B cell (primary cell): Measurements from ENCODE around the gene LAMC3. TPM values are rescaled to one million over a fixed set of nuclear protein-coding genes. Genes with fewer than 3 reads are reported as not detected.

Experiments used
- ATAC-seq: fragments of 200-7000 bp; cut with Tn5 transposase; one replicate; pipeline ENCODE4 v1.10.0; 2021; ENCODE audit warnings: low read depth, mild to moderate bottlenecking, moderate number of reproducible peaks, moderate library complexity
- CTCF ChIA-PET: fragments of 350-600 bp; sonication (Branson Sonifier 250); formaldehyde crosslinking; loops from one replicate; lab custom pipeline; 2021; ENCODE audit warnings: antibody characterized with exemption, inconsistent platforms; lab: Charles Lee
- POLR2A ChIA-PET: fragments of 350-600 bp; sonication (Branson Sonifier 250); formaldehyde crosslinking; loops from one replicate; lab custom pipeline; 2021; ENCODE audit warnings: antibody characterized with exemption; lab: Charles Lee
- DNase-seq: peaks from one replicate; pipeline ENCODE4 v3.0.0; 2013
- H2AFZ ChIP-seq: 2 replicates; pipeline ENCODE4 v1.6.1; 2012; ENCODE audit warnings: mild to moderate bottlenecking, low read depth, low read length; ENCODE audit not compliant: insufficient read depth, poor library complexity, severe bottlenecking
- H3K27ac ChIP-seq, 2 donors: 1 replicate in 1 of 2; 2 replicates in 1 of 2; pipeline ENCODE4 v1.5.1; 2012 to 2013; ENCODE audit warnings: low read length in 2 of 2, mild to moderate bottlenecking in 2 of 2, moderate library complexity in 1 of 2
- H3K27me3 ChIP-seq, 4 experiments: fragments of 200-600 bp in 1 of 4; sonication (generic) in 1 of 4; replicated peaks in 1 of 4; 1 replicate in 2 of 4; 2 replicates in 2 of 4; pipeline versions ENCODE4 v1.6.1 to v1.7.0; 2013 to 2016; ENCODE audit warnings: low read length in 3 of 4, mild to moderate bottlenecking in 2 of 4, mixed read lengths in 1 of 4, moderate library complexity in 1 of 4; ENCODE audit not compliant: insufficient read depth in 4 of 4, control insufficient read depth in 3 of 4; ENCODE audit errors: control extremely low read depth in 1 of 4
- H3K36me3 ChIP-seq, 2 experiments: replicated peaks in 1 of 2; 1 replicate in 1 of 2; 2 replicates in 1 of 2; pipeline versions ENCODE4 v1.6.1 to v1.7.1; 2013; ENCODE audit warnings: low read length in 1 of 2; ENCODE audit not compliant: insufficient read depth in 2 of 2, control insufficient read depth in 1 of 2; ENCODE audit errors: control extremely low read depth in 1 of 2, extremely low read depth in 1 of 2
- H3K4me1 ChIP-seq, 2 donors: fragments of 200-600 bp in 1 of 2; sonication (generic) in 1 of 2; 1 replicate in 1 of 2; 2 replicates in 1 of 2; pipeline versions ENCODE4 v1.5.1 to v1.6.1; 2013 to 2017; ENCODE audit warnings: low read length in 2 of 2; ENCODE audit not compliant: control insufficient read depth in 2 of 2, insufficient read depth in 2 of 2
- H3K4me2 ChIP-seq: replicated peaks from 2 replicates; pipeline ENCODE3; 2012; ENCODE audit warnings: mild to moderate bottlenecking, low read depth, low read length; ENCODE audit not compliant: poor library complexity, severe bottlenecking
- H3K4me3 ChIP-seq, 5 experiments: fragments of 200-600 bp in 1 of 5; sonication (generic) in 1 of 5; 1 replicate in 3 of 5; 2 replicates in 2 of 5; pipeline versions ENCODE4 v1.5.1 to v1.7.0; 2011 to 2016; ENCODE audit warnings: low read length in 4 of 5, mild to moderate bottlenecking in 4 of 5, low read depth in 2 of 5, control low read depth in 1 of 5, moderate library complexity in 1 of 5; ENCODE audit not compliant: insufficient read depth in 1 of 5; ENCODE audit errors: control extremely low read depth in 1 of 5, extremely low read depth in 1 of 5
- H3K79me2 ChIP-seq: fragments of 200-600 bp; sonication (generic); one replicate; pipeline ENCODE4 v1.6.0; 2016; ENCODE audit warnings: low read length; ENCODE audit not compliant: control insufficient read depth, insufficient read depth
- H3K9ac ChIP-seq: fragments of 200-600 bp; sonication (generic); 2 replicates; pipeline ENCODE4 v1.6.1; 2017; ENCODE audit warnings: mild to moderate bottlenecking, low read length, moderate library complexity
- H3K9me3 ChIP-seq, 3 donors: one replicate each; pipeline versions ENCODE4 v1.6.1 to v1.7.1; 2013; ENCODE audit warnings: low read length in 2 of 3; ENCODE audit not compliant: control insufficient read depth in 2 of 3, insufficient read depth in 1 of 3; ENCODE audit errors: control extremely low read depth in 1 of 3
- H4K20me1 ChIP-seq: 2 replicates; pipeline ENCODE4 v1.6.0; 2012; ENCODE audit warnings: mild to moderate bottlenecking, low read length; ENCODE audit not compliant: insufficient read depth, control insufficient read depth, poor library complexity, severe bottlenecking
- H3K27ac Mint-ChIP-seq: one replicate; pipeline ENCODE4 v1.8.0; 2021; ENCODE audit warnings: mixed read lengths
- H3K27me3 Mint-ChIP-seq: one replicate; pipeline ENCODE4 v1.8.0; 2021; ENCODE audit warnings: mixed read lengths
- H3K4me1 Mint-ChIP-seq: one replicate; pipeline ENCODE4 v1.8.0; 2021; ENCODE audit warnings: mixed read lengths
- H3K4me3 Mint-ChIP-seq: one replicate; pipeline ENCODE4 v1.8.0; 2021; ENCODE audit warnings: mixed read lengths
- H3K9me3 Mint-ChIP-seq: one replicate; pipeline ENCODE4 v1.8.0; 2022; ENCODE audit warnings: mixed read lengths; ENCODE audit not compliant: insufficient read depth
- EZH2 ChIP-seq: IDR thresholded peaks from 2 replicates; pipeline ENCODE4 v1.6.1; 2012; ENCODE audit warnings: borderline replicate concordance, low read depth, mild to moderate bottlenecking, moderate library complexity, low read length; ENCODE audit not compliant: insufficient read depth, poor library complexity, severe bottlenecking
- WGBS: methylation state at CpG from one replicate; pipeline ENCODE4 v1.1.5; 2013; ENCODE audit warnings: missing lambda C conversion rate; ENCODE audit not compliant: insufficient coverage; 5-methylcytosine and 5-hydroxymethylcytosine counted together
- intact Hi-C: fragments of 100-400 bp; cut with micrococcal nuclease; formaldehyde crosslinking; loops from one replicate; pipeline ENCODE4 v1.10.0; 2022
- polyA plus RNA-seq: library from polyadenylated mRNA; depleted of rRNA; stranded (reverse); fragments of >200 nt; gene quantifications from 2 replicates; pipeline ENCODE4 v1.2.3, GENCODE V29; 2012
- total RNA-seq, 2 donors: library from RNA; stranded (reverse); fragments of 120-200 nt in 1 of 2; gene quantifications; 1 replicate in 1 of 2; 2 replicates in 1 of 2; pipeline versions ENCODE4 v1.2.3 to v1.2.4, GENCODE V29; 2013 to 2022
- TF ChIP-seq, protein P1 (sequence below): fragments of 200-600 bp; IDR thresholded peaks from one replicate; pipeline ENCODE4 v1.8.0; 2022; ENCODE audit warnings: antibody characterized with exemption, mild to moderate bottlenecking

Gene LAMC3
- total and polyA plus RNA-seq, 2 donors (not counting 1 experiment from before 2014, with no cell fraction given): 0.25 to 0.45 TPM

GRCh38 chr9:131006601-131007000, 2.4 kb upstream of the LAMC3 start:
- no peak overlapping the region for H3K27ac ChIP-seq
- peaks cover 0 to 4% of the 10 kb centered on the region in 2 donors for H3K4me1 ChIP-seq
- no peaks in the 10 kb centered on the region for H3K36me3 ChIP-seq
- H3K27ac Mint-ChIP-seq: no peak overlapping the region
- ATAC-seq (no peak), DNase-seq (no peak)
- no peaks in the 10 kb centered on the region for H3K9me3 ChIP-seq
- peaks cover 3% of the 10 kb centered on the region for H3K4me1 Mint-ChIP-seq
- ChIA-PET POLR2A (no interaction called here), CTCF (interaction anchor here (1.5 kb wide), 1 partner anchor 40 kb away, joined by 6 read pairs; no protein-coding TSS in a partner anchor)
- peaks cover 21% of the 10 kb centered on the region for H3K27me3 Mint-ChIP-seq
- no peaks in the 10 kb centered on the region for H3K9me3 Mint-ChIP-seq
- no peak overlapping the region for H3K4me3 Mint-ChIP-seq
- WGBS: 80% methylated on average over 1 of the region's 4 CpGs
- intact Hi-C loops: no loop called here
- no peak overlapping the region for H2AFZ ChIP-seq
- no peak overlapping the region for H3K4me2 ChIP-seq
- TF ChIP-seq EZH2: no peak
- TF ChIP-seq, protein P1, sequence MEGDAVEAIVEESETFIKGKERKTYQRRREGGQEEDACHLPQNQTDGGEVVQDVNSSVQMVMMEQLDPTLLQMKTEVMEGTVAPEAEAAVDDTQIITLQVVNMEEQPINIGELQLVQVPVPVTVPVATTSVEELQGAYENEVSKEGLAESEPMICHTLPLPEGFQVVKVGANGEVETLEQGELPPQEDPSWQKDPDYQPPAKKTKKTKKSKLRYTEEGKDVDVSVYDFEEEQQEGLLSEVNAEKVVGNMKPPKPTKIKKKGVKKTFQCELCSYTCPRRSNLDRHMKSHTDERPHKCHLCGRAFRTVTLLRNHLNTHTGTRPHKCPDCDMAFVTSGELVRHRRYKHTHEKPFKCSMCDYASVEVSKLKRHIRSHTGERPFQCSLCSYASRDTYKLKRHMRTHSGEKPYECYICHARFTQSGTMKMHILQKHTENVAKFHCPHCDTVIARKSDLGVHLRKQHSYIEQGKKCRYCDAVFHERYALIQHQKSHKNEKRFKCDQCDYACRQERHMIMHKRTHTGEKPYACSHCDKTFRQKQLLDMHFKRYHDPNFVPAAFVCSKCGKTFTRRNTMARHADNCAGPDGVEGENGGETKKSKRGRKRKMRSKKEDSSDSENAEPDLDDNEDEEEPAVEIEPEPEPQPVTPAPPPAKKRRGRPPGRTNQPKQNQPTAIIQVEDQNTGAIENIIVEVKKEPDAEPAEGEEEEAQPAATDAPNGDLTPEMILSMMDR: no peak
- H3K79me2 ChIP-seq: no peaks in the 10 kb centered on the region
- no peak overlapping the region for H3K4me3 ChIP-seq
- no peak overlapping the region for H3K9ac ChIP-seq
- H4K20me1 ChIP-seq: no peaks in the 10 kb centered on the region
- peaks cover 0 to 23% (median 5%) of the 10 kb centered on the region in 4 experiments for H3K27me3 ChIP-seq

GRCh38 chr9:131008086-131008485, 888 bp upstream of the LAMC3 start:
- H3K9me3 ChIP-seq: no peaks in the 10 kb centered on the region
- peaks cover 3% of the 10 kb centered on the region for H3K4me1 Mint-ChIP-seq
- H2AFZ ChIP-seq: no peak overlapping the region
- H3K4me1 ChIP-seq: peaks cover 0 to 4% of the 10 kb centered on the region in 2 donors
- TF ChIP-seq, protein P1: no peak
- TF ChIP-seq EZH2: no peak
- intact Hi-C loops: no loop called here
- H3K9me3 Mint-ChIP-seq: no peaks in the 10 kb centered on the region
- CTCF ChIA-PET: interaction anchor here (0.7 to 0.9 kb wide), 2 partner anchors 39 to 91 kb away, joined by 3 read pairs; no protein-coding TSS in a partner anchor
- DNase-seq (no peak), ATAC-seq (no peak)
- H3K36me3 ChIP-seq: no peaks in the 10 kb centered on the region
- peaks cover 0 to 28% (median 5%) of the 10 kb centered on the region in 4 experiments for H3K27me3 ChIP-seq
- H3K4me2 ChIP-seq: no peak overlapping the region
- H3K27ac Mint-ChIP-seq: no peak overlapping the region
- H3K79me2 ChIP-seq: no peaks in the 10 kb centered on the region
- peaks cover 18% of the 10 kb centered on the region for H3K27me3 Mint-ChIP-seq
- no peak overlapping the region for H3K4me3 Mint-ChIP-seq
- no peaks in the 10 kb centered on the region for H4K20me1 ChIP-seq
- no peak overlapping the region for H3K9ac ChIP-seq
- no peak overlapping the region for H3K27ac ChIP-seq
- 88% methylated on average over 5 of the region's 11 CpGs for WGBS
- POLR2A ChIA-PET: no interaction called here
- no peak overlapping the region for H3K4me3 ChIP-seq
